GM23338 (cell line): ENCODE results near the gene NCOA1. TPM values are rescaled to one million over a fixed set of nuclear protein-coding genes. Genes with fewer than 3 reads are reported as not detected.

Experiments used
- ATAC-seq: fragments of 200-7000 bp; cut with Tn5 transposase; 3 replicates; pipeline ENCODE4 v1.9.1; 2020
- DNase-seq: peaks from one replicate; pipeline ENCODE4 v3.0.0-alpha.2; 2015; ENCODE audit warnings: low spot score
- H2AFZ ChIP-seq: fragments of 200-600 bp; sonication (generic); 2 replicates; pipeline ENCODE4 v1.8.0; 2016; ENCODE audit warnings: antibody characterized with exemption, mild to moderate bottlenecking, moderate library complexity
- H3F3A ChIP-seq: fragments of 200-600 bp; sonication (generic); replicated peaks from 2 replicates; pipeline ENCODE4 v1.8.0; 2017; ENCODE audit warnings: antibody characterized with exemption, mixed run types, low read depth
- H3K27ac ChIP-seq: fragments of 200-600 bp; sonication (generic); 2 replicates; pipeline ENCODE4 v1.6.1; 2016; ENCODE audit warnings: low read depth
- H3K27me3 ChIP-seq: fragments of 200-600 bp; sonication (generic); 2 replicates; pipeline ENCODE4 v1.8.0; 2016; ENCODE audit warnings: mild to moderate bottlenecking, mixed run types, moderate library complexity; ENCODE audit not compliant: insufficient read depth
- H3K36me3 ChIP-seq: fragments of 200-600 bp; sonication (generic); 2 replicates; pipeline ENCODE4 v1.8.0; 2016; ENCODE audit warnings: mild to moderate bottlenecking; ENCODE audit not compliant: insufficient read depth
- H3K4me1 ChIP-seq: fragments of 200-600 bp; sonication (generic); 2 replicates; pipeline ENCODE4 v1.8.0; 2016; ENCODE audit warnings: mild to moderate bottlenecking, moderate library complexity; ENCODE audit not compliant: insufficient read depth
- H3K4me2 ChIP-seq: fragments of 200-600 bp; sonication (generic); 2 replicates; pipeline ENCODE4 v1.7.1; 2017; ENCODE audit warnings: mixed run types
- H3K4me3 ChIP-seq: fragments of 200-600 bp; sonication (generic); 2 replicates; pipeline ENCODE4 v1.6.1; 2016; ENCODE audit warnings: mixed run types
- H3K79me2 ChIP-seq: fragments of 200-600 bp; sonication (generic); replicated peaks from 2 replicates; pipeline ENCODE4 v1.8.0; 2017; ENCODE audit warnings: mild to moderate bottlenecking; ENCODE audit not compliant: insufficient read depth
- H3K9me2 ChIP-seq: fragments of 200-600 bp; sonication (generic); 2 replicates; pipeline ENCODE4 v1.8.0; 2017; ENCODE audit not compliant: insufficient read depth
- H4K20me1 ChIP-seq: fragments of 200-600 bp; sonication (generic); replicated peaks from 2 replicates; pipeline ENCODE4 v1.8.0; 2017; ENCODE audit warnings: mild to moderate bottlenecking; ENCODE audit not compliant: insufficient read depth
- H3K27ac Mint-ChIP-seq: 2 replicates; pipeline ENCODE4 v1.8.0; 2020; ENCODE audit warnings: inconsistent platforms, mild to moderate bottlenecking, moderate library complexity, mixed read lengths
- H3K27me3 Mint-ChIP-seq: 3 replicates; pipeline ENCODE4 v1.8.0; 2022; ENCODE audit warnings: low read depth, mild to moderate bottlenecking, moderate library complexity, mixed read lengths, inconsistent platforms; ENCODE audit not compliant: insufficient read depth, poor library complexity
- H3K36me3 Mint-ChIP-seq: 3 replicates; pipeline ENCODE4 v1.8.0; 2021; ENCODE audit warnings: low read depth, mild to moderate bottlenecking, inconsistent platforms, moderate library complexity, mixed read lengths
- H3K4me1 Mint-ChIP-seq: 3 replicates; pipeline ENCODE4 v1.8.0; 2020; ENCODE audit warnings: mild to moderate bottlenecking, inconsistent platforms, mixed read lengths
- H3K4me3 Mint-ChIP-seq: 3 replicates; pipeline ENCODE4 v1.8.0; 2021; ENCODE audit warnings: moderate library complexity, mild to moderate bottlenecking, inconsistent platforms, mixed read lengths
- H3K9me3 Mint-ChIP-seq: 3 replicates; pipeline ENCODE4 v1.8.0; 2020; ENCODE audit warnings: moderate library complexity, mild to moderate bottlenecking, inconsistent platforms, mixed read lengths
- CREB1 ChIP-seq: fragments of 250-450 bp; sonication (Bioruptor Pico); IDR thresholded peaks from 2 replicates; pipeline ENCODE4 v1.5.0; 2020; ENCODE audit warnings: low read depth, mild to moderate bottlenecking, moderate library complexity
- ETS1 ChIP-seq: IDR thresholded peaks from 2 replicates; pipeline ENCODE4 v1.6.1; 2016; ENCODE audit warnings: antibody characterized with exemption
- EZH2 ChIP-seq: fragments of 200-600 bp; sonication (generic); IDR thresholded peaks from one replicate; pipeline ENCODE4 v1.8.0; 2017; ENCODE audit warnings: antibody characterized with exemption, mild to moderate bottlenecking, low read depth; ENCODE audit not compliant: unreplicated experiment
- EZH2phosphoT487 ChIP-seq: fragments of 200-600 bp; sonication (generic); IDR thresholded peaks from one replicate; pipeline ENCODE4 v1.8.1; 2018; ENCODE audit warnings: antibody characterized with exemption; ENCODE audit not compliant: unreplicated experiment
- JUNB ChIP-seq: IDR thresholded peaks from one replicate; pipeline ENCODE4 v1.6.1; 2016; ENCODE audit warnings: antibody characterized with exemption; ENCODE audit not compliant: unreplicated experiment
- NANOG ChIP-seq: IDR thresholded peaks from 2 replicates; pipeline ENCODE4 v1.6.1; 2016; ENCODE audit warnings: antibody characterized with exemption, borderline replicate concordance
- POLR2AphosphoS5 ChIP-seq: IDR thresholded peaks from 2 replicates; pipeline ENCODE4 v1.6.1; 2016; ENCODE audit warnings: antibody characterized with exemption, low read depth
- REST ChIP-seq: IDR thresholded peaks from one replicate; pipeline ENCODE4 v1.6.1; 2018; ENCODE audit warnings: antibody characterized with exemption; ENCODE audit not compliant: unreplicated experiment
- STAT1 ChIP-seq: IDR thresholded peaks from one replicate; pipeline ENCODE4 v1.6.1; 2016; ENCODE audit warnings: antibody characterized with exemption; ENCODE audit not compliant: unreplicated experiment
- ZNF114 ChIP-seq: fragments of 250-450 bp; sonication (Bioruptor Pico); IDR thresholded peaks from 2 replicates; pipeline ENCODE4 v1.5.0; 2020; ENCODE audit warnings: mild to moderate bottlenecking, moderate library complexity
- ZNF331 ChIP-seq: fragments of 250-450 bp; sonication (Bioruptor Pico); IDR thresholded peaks from 2 replicates; pipeline ENCODE4 v1.5.0; 2020; ENCODE audit warnings: low read depth, mild to moderate bottlenecking, moderate library complexity
- polyA plus RNA-seq: library from polyadenylated mRNA; unstranded; fragments of >200 nt; fragmentation: Nextera tagmentation; extraction: Ambion mirVana; gene quantifications from 2 replicates; pipeline ENCODE4 v1.2.1, GENCODE V29; 2016
- total RNA-seq: library from RNA; depleted of rRNA; stranded (reverse); fragments of >200 nt; shearing (Covaris generic); gene quantifications from 2 replicates; pipeline ENCODE4 v1.2.3, GENCODE V29; 2014
- TF ChIP-seq, protein P1 (sequence below): fragments of 250-450 bp; sonication (Bioruptor Pico); IDR thresholded peaks from 2 replicates; pipeline ENCODE4 v1.5.0; 2020; ENCODE audit warnings: mild to moderate bottlenecking, moderate library complexity
- TF ChIP-seq, protein P2 (sequence below), 2 experiments: fragments of 200-600 bp in 1 of 2; sonication (generic) in 1 of 2; conservative IDR thresholded peaks; 2 replicates each; pipeline versions ENCODE4 v1.5.1 to v1.6.1; 2016 to 2017; ENCODE audit warnings: antibody characterized with exemption in 2 of 2, low read depth in 2 of 2, mild to moderate bottlenecking in 2 of 2, moderate library complexity in 1 of 2

The NCOA1 gene
- total and polyA plus RNA-seq, 2 experiments from 2014 or later, result 7.1 to 15.1 TPM

GRCh38 chr2:24542269-24542872 lies 51.3 kb downstream of the NCOA1 start:
- TF ChIP-seq ZNF331, result no peak
- no peak for TF ChIP-seq STAT1
- no peak for TF ChIP-seq POLR2AphosphoS5
- TF ChIP-seq, protein P1, sequence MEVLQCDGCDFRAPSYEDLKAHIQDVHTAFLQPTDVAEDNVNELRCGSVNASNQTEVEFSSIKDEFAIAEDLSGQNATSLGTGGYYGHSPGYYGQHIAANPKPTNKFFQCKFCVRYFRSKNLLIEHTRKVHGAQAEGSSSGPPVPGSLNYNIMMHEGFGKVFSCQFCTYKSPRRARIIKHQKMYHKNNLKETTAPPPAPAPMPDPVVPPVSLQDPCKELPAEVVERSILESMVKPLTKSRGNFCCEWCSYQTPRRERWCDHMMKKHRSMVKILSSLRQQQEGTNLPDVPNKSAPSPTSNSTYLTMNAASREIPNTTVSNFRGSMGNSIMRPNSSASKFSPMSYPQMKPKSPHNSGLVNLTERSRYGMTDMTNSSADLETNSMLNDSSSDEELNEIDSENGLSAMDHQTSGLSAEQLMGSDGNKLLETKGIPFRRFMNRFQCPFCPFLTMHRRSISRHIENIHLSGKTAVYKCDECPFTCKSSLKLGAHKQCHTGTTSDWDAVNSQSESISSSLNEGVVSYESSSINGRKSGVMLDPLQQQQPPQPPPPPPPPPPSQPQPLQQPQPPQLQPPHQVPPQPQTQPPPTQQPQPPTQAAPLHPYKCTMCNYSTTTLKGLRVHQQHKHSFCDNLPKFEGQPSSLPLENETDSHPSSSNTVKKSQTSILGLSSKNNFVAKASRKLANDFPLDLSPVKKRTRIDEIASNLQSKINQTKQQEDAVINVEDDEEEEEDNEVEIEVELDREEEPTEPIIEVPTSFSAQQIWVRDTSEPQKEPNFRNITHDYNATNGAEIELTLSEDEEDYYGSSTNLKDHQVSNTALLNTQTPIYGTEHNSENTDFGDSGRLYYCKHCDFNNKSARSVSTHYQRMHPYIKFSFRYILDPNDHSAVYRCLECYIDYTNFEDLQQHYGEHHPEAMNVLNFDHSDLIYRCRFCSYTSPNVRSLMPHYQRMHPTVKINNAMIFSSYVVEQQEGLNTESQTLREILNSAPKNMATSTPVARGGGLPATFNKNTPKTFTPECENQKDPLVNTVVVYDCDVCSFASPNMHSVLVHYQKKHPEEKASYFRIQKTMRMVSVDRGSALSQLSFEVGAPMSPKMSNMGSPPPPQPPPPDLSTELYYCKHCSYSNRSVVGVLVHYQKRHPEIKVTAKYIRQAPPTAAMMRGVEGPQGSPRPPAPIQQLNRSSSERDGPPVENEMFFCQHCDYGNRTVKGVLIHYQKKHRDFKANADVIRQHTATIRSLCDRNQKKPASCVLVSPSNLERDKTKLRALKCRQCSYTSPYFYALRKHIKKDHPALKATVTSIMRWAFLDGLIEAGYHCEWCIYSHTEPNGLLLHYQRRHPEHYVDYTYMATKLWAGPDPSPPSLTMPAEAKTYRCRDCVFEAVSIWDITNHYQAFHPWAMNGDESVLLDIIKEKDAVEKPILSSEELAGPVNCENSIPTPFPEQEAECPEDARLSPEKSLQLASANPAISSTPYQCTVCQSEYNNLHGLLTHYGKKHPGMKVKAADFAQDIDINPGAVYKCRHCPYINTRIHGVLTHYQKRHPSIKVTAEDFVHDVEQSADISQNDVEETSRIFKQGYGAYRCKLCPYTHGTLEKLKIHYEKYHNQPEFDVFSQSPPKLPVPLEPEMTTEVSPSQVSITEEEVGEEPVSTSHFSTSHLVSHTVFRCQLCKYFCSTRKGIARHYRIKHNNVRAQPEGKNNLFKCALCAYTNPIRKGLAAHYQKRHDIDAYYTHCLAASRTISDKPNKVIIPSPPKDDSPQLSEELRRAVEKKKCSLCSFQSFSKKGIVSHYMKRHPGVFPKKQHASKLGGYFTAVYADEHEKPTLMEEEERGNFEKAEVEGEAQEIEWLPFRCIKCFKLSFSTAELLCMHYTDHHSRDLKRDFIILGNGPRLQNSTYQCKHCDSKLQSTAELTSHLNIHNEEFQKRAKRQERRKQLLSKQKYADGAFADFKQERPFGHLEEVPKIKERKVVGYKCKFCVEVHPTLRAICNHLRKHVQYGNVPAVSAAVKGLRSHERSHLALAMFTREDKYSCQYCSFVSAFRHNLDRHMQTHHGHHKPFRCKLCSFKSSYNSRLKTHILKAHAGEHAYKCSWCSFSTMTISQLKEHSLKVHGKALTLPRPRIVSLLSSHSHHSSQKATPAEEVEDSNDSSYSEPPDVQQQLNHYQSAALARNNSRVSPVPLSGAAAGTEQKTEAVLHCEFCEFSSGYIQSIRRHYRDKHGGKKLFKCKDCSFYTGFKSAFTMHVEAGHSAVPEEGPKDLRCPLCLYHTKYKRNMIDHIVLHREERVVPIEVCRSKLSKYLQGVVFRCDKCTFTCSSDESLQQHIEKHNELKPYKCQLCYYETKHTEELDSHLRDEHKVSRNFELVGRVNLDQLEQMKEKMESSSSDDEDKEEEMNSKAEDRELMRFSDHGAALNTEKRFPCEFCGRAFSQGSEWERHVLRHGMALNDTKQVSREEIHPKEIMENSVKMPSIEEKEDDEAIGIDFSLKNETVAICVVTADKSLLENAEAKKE (CRISPR knock-in tag), result no peak
- TF ChIP-seq REST, result no peak
- TF ChIP-seq, protein P2, sequence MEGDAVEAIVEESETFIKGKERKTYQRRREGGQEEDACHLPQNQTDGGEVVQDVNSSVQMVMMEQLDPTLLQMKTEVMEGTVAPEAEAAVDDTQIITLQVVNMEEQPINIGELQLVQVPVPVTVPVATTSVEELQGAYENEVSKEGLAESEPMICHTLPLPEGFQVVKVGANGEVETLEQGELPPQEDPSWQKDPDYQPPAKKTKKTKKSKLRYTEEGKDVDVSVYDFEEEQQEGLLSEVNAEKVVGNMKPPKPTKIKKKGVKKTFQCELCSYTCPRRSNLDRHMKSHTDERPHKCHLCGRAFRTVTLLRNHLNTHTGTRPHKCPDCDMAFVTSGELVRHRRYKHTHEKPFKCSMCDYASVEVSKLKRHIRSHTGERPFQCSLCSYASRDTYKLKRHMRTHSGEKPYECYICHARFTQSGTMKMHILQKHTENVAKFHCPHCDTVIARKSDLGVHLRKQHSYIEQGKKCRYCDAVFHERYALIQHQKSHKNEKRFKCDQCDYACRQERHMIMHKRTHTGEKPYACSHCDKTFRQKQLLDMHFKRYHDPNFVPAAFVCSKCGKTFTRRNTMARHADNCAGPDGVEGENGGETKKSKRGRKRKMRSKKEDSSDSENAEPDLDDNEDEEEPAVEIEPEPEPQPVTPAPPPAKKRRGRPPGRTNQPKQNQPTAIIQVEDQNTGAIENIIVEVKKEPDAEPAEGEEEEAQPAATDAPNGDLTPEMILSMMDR (conservative IDR thresholded peaks at IDR 0.05; ENCODE audit: low read depth in 2 of 2), result no peak
- TF ChIP-seq ZNF114 (CRISPR knock-in tag), result no peak
- no peak for TF ChIP-seq ETS1
- no peak for TF ChIP-seq NANOG
- no peak for TF ChIP-seq CREB1
- no peak for TF ChIP-seq JUNB
- TF ChIP-seq EZH2, result no peak
- TF ChIP-seq EZH2phosphoT487, result no peak
- no peak overlapping the region for H3K4me3 ChIP-seq
- no peaks in the 10 kb centered on the region for H3K27me3 Mint-ChIP-seq
- H3K27me3 ChIP-seq, result no peaks in the 10 kb centered on the region
- H3K36me3 ChIP-seq, result 0 out of 2 replicates have a peak, but pooled peaks cover 4% of the 10 kb centered on the region
- no peaks in the 10 kb centered on the region for H3F3A ChIP-seq
- H3K27ac ChIP-seq, result no peak overlapping the region
- no peaks in the 10 kb centered on the region for H4K20me1 ChIP-seq
- H3K4me1 Mint-ChIP-seq, result no peaks in the 10 kb centered on the region
- no peak overlapping the region for H3K4me3 Mint-ChIP-seq
- no peaks in the 10 kb centered on the region for H3K9me2 ChIP-seq
- no peak overlapping the region for H3K27ac Mint-ChIP-seq
- no peak overlapping the region for H3K4me2 ChIP-seq
- H2AFZ ChIP-seq, result no peak overlapping the region
- no peaks in the 10 kb centered on the region for H3K4me1 ChIP-seq
- peaks cover 32% of the 10 kb centered on the region for H3K9me3 Mint-ChIP-seq
- DNase-seq (no peak), ATAC-seq (no peak)
- H3K79me2 ChIP-seq, result no peaks in the 10 kb centered on the region
- H3K36me3 Mint-ChIP-seq, result peaks cover 23% of the 10 kb centered on the region
